ENCODE measurements around the gene NEFH.

NEFH gene

DNA sequence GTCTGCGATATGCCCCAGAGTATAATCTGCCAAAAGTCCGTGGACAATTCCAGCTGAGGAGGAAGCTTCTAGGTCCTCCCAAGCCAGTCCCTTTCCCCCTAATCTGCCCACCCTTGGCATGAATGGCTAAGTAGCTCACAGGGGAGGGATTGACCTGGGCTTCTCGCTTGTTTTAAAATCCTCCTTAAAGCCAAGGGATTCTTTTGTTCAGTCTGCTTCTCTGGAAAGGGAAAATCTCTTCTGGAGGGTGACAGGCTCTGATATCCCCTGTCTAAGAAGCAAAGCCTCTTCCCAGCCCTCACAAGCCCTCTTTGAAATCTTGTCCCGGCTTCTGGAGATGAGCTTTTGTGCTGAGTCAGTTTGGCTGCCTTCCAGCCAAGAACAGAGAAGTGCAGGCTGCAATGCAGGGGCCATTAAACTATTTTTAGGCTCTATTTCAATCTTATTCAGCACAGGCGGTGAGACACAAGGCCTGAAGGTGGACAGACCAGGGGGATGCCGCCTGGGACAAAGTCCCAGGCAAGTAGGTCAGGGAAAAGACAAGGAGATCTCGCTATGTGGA is 23.9 kb downstream of the NEFH start:
- DNase-seq, result peak; percentile 70

DNA sequence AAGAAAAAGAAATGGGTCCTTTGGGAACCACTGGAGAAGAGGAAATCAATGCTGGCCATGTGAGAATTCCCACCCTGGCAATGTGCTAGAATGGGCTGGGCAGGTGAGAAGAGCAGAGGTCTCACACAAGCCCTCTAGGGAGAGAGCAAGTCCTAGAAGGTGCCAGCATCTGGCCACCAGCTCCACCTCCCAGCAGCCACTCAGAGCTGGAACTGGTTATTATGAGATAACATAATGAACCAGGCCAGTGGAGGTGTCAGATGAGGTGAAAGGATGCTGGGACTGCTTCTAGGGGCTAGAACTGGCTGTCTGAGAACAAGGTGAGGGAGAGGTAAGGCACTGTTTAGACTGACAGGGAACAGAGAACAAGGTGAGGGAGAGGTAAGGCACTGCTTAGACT is 29.3 kb downstream of the NEFH start:
- no peak for DNase-seq

- DNase-seq, result no peak
Measured at GRCh38 chr22:29509815-29510214, 29.8 kb downstream of the NEFH start.

GRCh38 chr22:29510542-29510941 is 30.5 kb downstream of the NEFH start:
- no peak for DNase-seq

GRCh38 chr22:29511126-29511862 is 31.3 kb downstream of the NEFH start:
- DNase-seq, result no peak

DNA sequence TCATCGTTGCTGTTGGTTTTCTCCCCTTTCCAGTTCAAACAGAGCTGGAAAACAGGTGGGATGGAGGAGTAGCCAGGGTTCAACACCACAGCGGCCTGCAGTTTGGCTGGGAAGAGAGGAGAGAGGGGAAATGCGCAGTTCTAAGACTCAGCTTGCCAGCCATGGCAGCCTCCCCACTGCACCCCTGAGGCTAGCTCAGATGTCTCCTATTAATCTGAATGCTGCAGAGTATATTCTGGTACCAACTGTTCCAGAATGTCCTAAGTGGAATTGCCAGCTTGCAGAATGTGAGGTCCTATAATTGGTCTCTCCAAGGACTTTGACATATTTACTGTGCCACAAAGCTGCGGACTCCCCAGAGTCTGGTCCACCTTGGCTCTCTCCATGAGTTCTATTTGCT is 32.0 kb downstream of the NEFH start:
- DNase-seq, result no peak

- no peak for DNase-seq
Measured at GRCh38 chr22:29517215-29517908, 37.3 kb downstream of the NEFH start.

DNA sequence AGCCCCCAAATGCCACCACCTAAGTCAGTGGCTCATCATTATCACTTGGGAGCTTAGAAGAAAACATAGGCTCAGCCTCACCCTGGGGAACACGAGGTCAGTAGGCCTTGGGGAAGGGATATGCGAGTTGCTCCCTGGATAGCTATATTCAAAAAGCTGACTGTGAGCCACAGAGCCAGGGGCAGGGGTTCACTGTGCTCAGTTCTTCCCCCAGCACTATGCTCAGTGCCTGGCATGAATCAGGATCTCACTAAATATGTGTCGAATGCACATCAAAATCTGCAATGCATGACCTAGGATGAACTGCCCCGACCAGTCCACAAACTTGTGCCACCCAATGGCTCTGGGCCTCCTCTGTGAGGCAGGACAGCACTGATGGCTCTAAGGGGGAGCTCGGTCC is 38.4 kb downstream of the NEFH start:
- no peak for DNase-seq

DNA sequence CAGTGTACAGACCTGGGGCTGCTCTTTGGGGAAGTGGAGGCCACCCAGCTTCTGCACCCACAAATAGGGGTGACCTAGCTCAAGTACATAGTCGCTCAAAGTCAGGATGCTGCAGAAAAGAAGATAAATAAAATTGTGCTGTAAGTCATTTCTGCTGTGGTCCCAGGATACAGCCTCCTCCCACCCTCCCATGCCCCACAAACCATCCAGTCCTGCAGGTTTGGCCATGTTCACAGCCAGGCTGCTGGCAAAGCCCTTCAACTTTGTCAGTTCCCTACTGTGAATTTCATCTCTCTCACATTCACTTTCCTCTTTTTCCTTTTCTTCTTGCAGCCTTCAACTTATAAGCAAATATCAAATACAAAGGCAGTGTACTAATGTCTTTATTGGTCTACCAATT is 40.0 kb downstream of the NEFH start:
- DNase-seq, result no peak

GRCh38 chr22:29520851-29521250 is 40.8 kb downstream of the NEFH start:
- peak; percentile 73 for DNase-seq

- no peak for DNase-seq
Measured at GRCh38 chr22:29521526-29521925, 41.5 kb downstream of the NEFH start.

DNA sequence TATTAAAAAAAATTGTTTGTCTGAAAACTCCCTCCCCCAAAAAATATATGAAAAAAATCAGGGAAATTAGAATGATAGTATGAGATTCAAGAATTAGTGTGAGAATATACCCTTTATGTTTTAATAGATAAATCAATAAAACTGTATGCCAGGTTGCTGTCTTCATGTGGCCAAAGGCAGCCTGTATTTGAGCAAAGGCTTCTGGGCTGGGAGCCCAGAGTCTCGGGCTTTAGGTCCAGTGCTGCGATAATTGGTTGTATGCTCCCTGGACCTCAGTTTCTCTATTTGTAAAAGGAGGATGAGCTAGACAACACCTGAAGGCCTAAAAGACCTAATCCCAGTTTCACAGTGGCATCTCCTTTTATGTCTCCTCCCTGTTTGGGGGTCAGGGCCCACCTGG is 43.7 kb downstream of the NEFH start:
- no peak for DNase-seq

GRCh38 chr22:29524442-29525191 is 44.6 kb downstream of the NEFH start:
- peak; percentile 40 for DNase-seq

DNA sequence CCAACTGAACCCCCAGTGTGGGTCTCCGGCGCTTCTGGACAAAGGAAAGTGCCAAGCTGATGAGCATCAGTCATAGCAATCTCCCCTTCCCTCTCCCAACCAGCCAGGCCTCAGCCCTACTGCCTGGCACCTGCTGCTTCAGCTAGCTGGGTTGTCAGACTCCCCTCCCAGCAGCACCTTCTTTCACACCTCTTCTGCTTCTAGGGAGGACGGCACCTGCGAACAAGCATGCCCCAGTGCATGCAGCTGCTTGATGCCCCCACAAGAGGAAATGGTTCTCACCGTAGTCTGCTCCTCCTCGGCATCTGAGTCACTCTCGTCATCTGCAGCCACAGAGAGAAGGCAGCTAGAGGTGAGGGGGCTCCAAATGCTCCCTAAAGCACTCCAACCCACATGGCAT is 48.1 kb downstream of the NEFH start:
- DNase-seq, result no peak

DNA sequence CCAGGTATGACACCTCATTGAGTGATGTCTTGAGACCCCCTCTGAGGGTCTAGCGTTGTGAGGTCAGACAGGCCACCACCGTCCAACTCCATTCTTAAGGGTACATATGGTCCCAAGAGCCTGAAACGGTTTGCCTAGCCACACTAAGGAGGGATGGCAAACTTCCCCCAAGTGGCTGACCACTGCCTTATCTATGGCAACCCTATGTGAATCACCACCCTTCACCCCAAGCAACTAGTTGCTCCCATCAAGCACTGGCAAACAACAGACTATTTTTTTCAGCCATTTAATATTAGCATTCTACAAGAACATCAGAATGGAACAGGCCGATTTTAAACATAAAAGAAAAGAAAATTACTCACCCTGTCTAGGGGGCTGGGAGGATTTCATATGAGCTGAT is 50.7 kb downstream of the NEFH start:
- DNase-seq, result no peak

DNA sequence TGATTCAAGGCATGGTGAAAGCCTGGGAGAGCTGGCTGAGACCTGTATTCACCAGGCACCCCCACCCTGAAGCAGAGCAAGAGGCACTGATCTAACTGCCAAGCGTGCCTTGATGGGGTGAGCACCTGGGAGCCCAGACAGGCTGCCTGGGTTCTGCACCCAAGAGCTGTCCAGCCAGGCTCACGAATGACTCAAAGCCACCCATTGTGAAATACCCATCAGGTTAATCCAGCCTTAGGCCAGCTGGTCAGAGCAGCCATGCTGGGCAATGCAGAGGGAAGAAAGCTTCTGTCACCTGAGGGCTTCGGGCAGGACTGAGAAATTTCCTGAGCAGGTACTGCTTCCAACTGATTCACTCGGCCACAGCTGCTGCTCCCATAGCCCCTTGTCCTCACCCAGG is 51.4 kb downstream of the NEFH start:
- no peak for DNase-seq

- DNase-seq, result no peak
Measured at GRCh38 chr22:29536411-29536810, 56.4 kb downstream of the NEFH start.

DNA sequence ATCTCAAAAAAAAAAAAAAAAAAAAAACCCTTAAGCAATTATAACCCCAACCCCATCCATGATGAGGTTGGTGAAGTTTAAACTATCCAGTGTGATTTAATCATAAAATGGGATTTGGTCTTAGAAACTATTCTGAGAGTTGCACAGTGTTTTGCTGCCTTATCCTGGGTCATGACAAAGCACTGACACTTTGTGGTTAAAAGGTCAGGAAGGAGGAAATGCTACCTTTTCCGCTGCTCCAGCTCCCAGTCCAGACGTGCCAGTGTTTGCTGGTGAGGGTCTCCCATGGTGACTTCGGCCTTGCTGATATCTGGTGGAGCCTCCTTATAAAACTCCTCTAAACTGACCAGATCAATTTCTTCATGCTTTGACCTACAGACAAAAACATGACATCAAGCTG is 59.1 kb downstream of the NEFH start:
- no peak for DNase-seq

Measured in EL (cell line).